H1 (cell line): ENCODE results near the gene BCAM. TPM values are rescaled to one million over a fixed set of nuclear protein-coding genes. Genes with fewer than 3 reads are reported as not detected.

ENCODE experiments used
- CTCF ChIA-PET: fragments of 300-600 bp; sonication (Branson Sonifier 250); formaldehyde crosslinking; loops from one replicate; lab custom pipeline; 2021; ENCODE audit not compliant: partially characterized antibody; lab: Charles Lee
- POLR2A ChIA-PET: fragments of 300-600 bp; sonication (Branson Sonifier 250); formaldehyde crosslinking; loops from one replicate; lab custom pipeline; 2021; ENCODE audit warnings: inconsistent platforms; ENCODE audit not compliant: partially characterized antibody; lab: Charles Lee
- DNase-seq, 2 experiments: peaks; one replicate each; pipeline versions ENCODE4 v3.0.0 to v3.0.0-alpha.2; 2010 to 2022; ENCODE audit warnings: low spot score in 2 of 2, low read depth in 1 of 2, mixed read lengths in 1 of 2
- FAIRE-seq: peaks from 2 replicates; lab custom pipeline; 2011; peaks lifted over from hg19 to GRCh38; lab: Jason Lieb, UNC
- H2AFZ ChIP-seq: 2 replicates; pipeline ENCODE4 v1.8.1; 2012; ENCODE audit warnings: low read length, inconsistent platforms
- H2AK5ac ChIP-seq: 2 replicates; pipeline ENCODE4 v1.6.1; 2013; ENCODE audit warnings: low read depth, low read length
- H2BK120ac ChIP-seq: replicated peaks from 2 replicates; pipeline ENCODE3; 2013; ENCODE audit warnings: low read depth, low read length, inconsistent platforms
- H2BK12ac ChIP-seq: 2 replicates; pipeline ENCODE4 v1.6.1; 2013; ENCODE audit warnings: low read depth, low read length
- H2BK15ac ChIP-seq: 2 replicates; pipeline ENCODE4 v1.6.1; 2013; ENCODE audit warnings: low read length
- H2BK20ac ChIP-seq: 2 replicates; pipeline ENCODE4 v1.6.1; 2013; ENCODE audit warnings: low read length
- H2BK5ac ChIP-seq: 2 replicates; pipeline ENCODE4 v1.6.1; 2013; ENCODE audit warnings: low read depth, low read length
- H3K14ac ChIP-seq: 2 replicates; pipeline ENCODE4 v1.6.1; 2013; ENCODE audit warnings: inconsistent platforms; ENCODE audit not compliant: insufficient read length
- H3K18ac ChIP-seq: 2 replicates; pipeline ENCODE4 v1.6.1; 2013; ENCODE audit warnings: low read length; ENCODE audit errors: extremely low read depth
- H3K23ac ChIP-seq: 2 replicates; pipeline ENCODE4 v1.6.1; 2013; ENCODE audit warnings: inconsistent platforms; ENCODE audit not compliant: insufficient read length
- H3K23me2 ChIP-seq: 2 replicates; pipeline ENCODE4 v1.6.1; 2013; ENCODE audit warnings: low read depth, low read length
- H3K27ac ChIP-seq: 2 replicates; pipeline ENCODE4 v1.6.1; 2011; ENCODE audit warnings: low read depth, low read length, inconsistent platforms
- H3K27me3 ChIP-seq, 4 experiments: replicated peaks in 1 of 4; 1 replicate in 1 of 4; 2 replicates in 3 of 4; pipeline versions ENCODE4 v1.6.1 to v1.8.1; 2011 to 2013; ENCODE audit warnings: low read length in 3 of 4, mild to moderate bottlenecking in 3 of 4, inconsistent platforms in 2 of 4, mixed read lengths in 2 of 4, moderate library complexity in 1 of 4; ENCODE audit not compliant: control insufficient read depth in 3 of 4, insufficient read depth in 3 of 4; ENCODE audit errors: extremely low read depth in 1 of 4
- H3K36me3 ChIP-seq, 4 experiments: 2 replicates each; pipeline versions ENCODE4 v1.6.1 to v1.8.1; 2011 to 2013; ENCODE audit warnings: mild to moderate bottlenecking in 4 of 4, low read length in 3 of 4, moderate library complexity in 2 of 4, control low read depth in 1 of 4, inconsistent platforms in 1 of 4; ENCODE audit not compliant: insufficient read depth in 4 of 4, control insufficient read depth in 2 of 4
- H3K4ac ChIP-seq: replicated peaks from 2 replicates; pipeline ENCODE3; 2013; ENCODE audit warnings: low read length, low read depth, mixed read lengths, inconsistent platforms; ENCODE audit not compliant: insufficient read length
- H3K4me1 ChIP-seq, 4 experiments: replicated peaks in 1 of 4; 1 replicate in 1 of 4; 2 replicates in 3 of 4; pipeline versions ENCODE4 v1.6.1 to v1.8.1; 2011 to 2013; ENCODE audit warnings: low read length in 3 of 4, inconsistent platforms in 2 of 4, mixed read lengths in 1 of 4; ENCODE audit not compliant: insufficient read depth in 4 of 4, control insufficient read depth in 3 of 4
- H3K4me2 ChIP-seq, 2 experiments: 2 replicates each; pipeline versions ENCODE4 v1.6.1 to v1.8.1; 2011 to 2013; ENCODE audit warnings: low read depth in 2 of 2, low read length in 2 of 2, control low read depth in 1 of 2, inconsistent platforms in 1 of 2, mild to moderate bottlenecking in 1 of 2; ENCODE audit not compliant: insufficient read depth in 1 of 2
- H3K4me3 ChIP-seq, 4 experiments: fragments of 200-600, 300-600 bp in 1 of 4; sonication (generic), shearing (Covaris generic), sonication (Bioruptor Twin) in 1 of 4; 2 replicates each; pipeline versions ENCODE4 v1.5.1 to v1.8.1; 2011 to 2016; ENCODE audit warnings: low read length in 4 of 4, low read depth in 3 of 4, control low read depth in 2 of 4, inconsistent platforms in 2 of 4, mild to moderate bottlenecking in 2 of 4, mixed read lengths in 1 of 4, moderate library complexity in 1 of 4; ENCODE audit not compliant: insufficient read depth in 2 of 4; ENCODE audit errors: extremely low read depth in 1 of 4
- H3K56ac ChIP-seq: replicated peaks from 2 replicates; pipeline ENCODE3; 2013; ENCODE audit warnings: low read depth, mild to moderate bottlenecking, mixed read lengths, low read length, inconsistent platforms; ENCODE audit not compliant: insufficient read length
- H3K79me1 ChIP-seq: 2 replicates; pipeline ENCODE4 v1.6.1; 2013; ENCODE audit warnings: low read depth, low read length, control low read depth
- H3K79me2 ChIP-seq, 2 experiments: 2 replicates each; pipeline versions ENCODE4 v1.6.1 to v1.8.1; 2012 to 2013; ENCODE audit warnings: low read length in 2 of 2, mild to moderate bottlenecking in 2 of 2, inconsistent platforms in 1 of 2; ENCODE audit not compliant: insufficient read depth in 2 of 2, control insufficient read depth in 1 of 2
- H3K9ac ChIP-seq, 4 experiments: replicated peaks in 1 of 4; 1 replicate in 1 of 4; 2 replicates in 3 of 4; pipeline versions ENCODE4 v1.6.1 to v1.8.1; 2011 to 2013; ENCODE audit warnings: low read depth in 3 of 4, low read length in 3 of 4, control low read depth in 2 of 4, mild to moderate bottlenecking in 2 of 4, moderate library complexity in 2 of 4, inconsistent platforms in 1 of 4; ENCODE audit errors: extremely low read depth in 1 of 4
- H3K9me3 ChIP-seq, 2 experiments: 2 replicates each; pipeline versions ENCODE4 v1.6.1 to v1.8.1; 2012 to 2013; ENCODE audit warnings: mild to moderate bottlenecking in 2 of 2, moderate library complexity in 2 of 2, control low read depth in 1 of 2, inconsistent platforms in 1 of 2, low read depth in 1 of 2, low read length in 1 of 2, mixed read lengths in 1 of 2; ENCODE audit not compliant: insufficient read depth in 2 of 2
- H4K20me1 ChIP-seq, 2 experiments: replicated peaks in 1 of 2; 2 replicates each; pipeline versions ENCODE3 to v1.8.1; 2011 to 2013; ENCODE audit warnings: inconsistent platforms in 2 of 2, low read length in 2 of 2, mild to moderate bottlenecking in 1 of 2; ENCODE audit not compliant: insufficient read depth in 2 of 2, control insufficient read depth in 1 of 2
- H4K5ac ChIP-seq: 2 replicates; pipeline ENCODE4 v1.6.1; 2013; ENCODE audit warnings: low read length, low read depth, mixed read lengths, inconsistent platforms; ENCODE audit not compliant: insufficient read length
- H4K8ac ChIP-seq: 2 replicates; pipeline ENCODE4 v1.8.0; 2013; ENCODE audit warnings: mild to moderate bottlenecking, moderate library complexity, low read length, inconsistent platforms; ENCODE audit not compliant: insufficient read depth; ENCODE audit errors: extremely low read depth
- H4K91ac ChIP-seq: replicated peaks from 2 replicates; pipeline ENCODE3; 2013; ENCODE audit warnings: low read length, mixed read lengths, inconsistent platforms; ENCODE audit not compliant: insufficient read length
- BACH1 ChIP-seq: IDR thresholded peaks from 2 replicates; pipeline ENCODE4 v1.6.1; 2012; ENCODE audit warnings: low read length, improper control_type of control experiment
- CBX5 ChIP-seq: fragments of 300-800, 300-1000 bp; sonication (generic); IDR thresholded peaks from 2 replicates; pipeline ENCODE4 v1.7.1; 2016; ENCODE audit warnings: antibody characterized with exemption, low read length, low read depth
- FOSL1 ChIP-seq: IDR thresholded peaks from 2 replicates; pipeline ENCODE4 v1.6.1; 2011; ENCODE audit warnings: mild to moderate bottlenecking, low read depth, low read length, moderate library complexity; ENCODE audit not compliant: insufficient read depth
- GTF2F1 ChIP-seq: IDR thresholded peaks from 2 replicates; pipeline ENCODE4 v1.6.1; 2012; ENCODE audit warnings: low read depth, low read length, improper control_type of control experiment, borderline replicate concordance
- JUND ChIP-seq: IDR thresholded peaks from 2 replicates; pipeline ENCODE4 v1.6.1; 2011; ENCODE audit warnings: mild to moderate bottlenecking, improper control_type of control experiment, low read length
- KDM1A ChIP-seq: fragments of 200-600, 300-600 bp; sonication (generic); IDR thresholded peaks from 2 replicates; pipeline ENCODE4 v1.7.1; 2016; ENCODE audit warnings: mild to moderate bottlenecking, low read length, borderline replicate concordance
- NANOG ChIP-seq: IDR thresholded peaks from 2 replicates; pipeline ENCODE4 v1.6.1; 2011; ENCODE audit warnings: low read length, low read depth, mild to moderate bottlenecking, inconsistent platforms; ENCODE audit not compliant: insufficient read depth, poor library complexity, severe bottlenecking
- POLR2A ChIP-seq, 2 experiments: IDR thresholded peaks; 1 replicate in 1 of 2; 2 replicates in 1 of 2; pipeline ENCODE4 v1.6.1; 2011; ENCODE audit warnings: low read depth in 2 of 2, low read length in 2 of 2, mild to moderate bottlenecking in 2 of 2; ENCODE audit errors: control extremely low read depth in 1 of 2
- SIN3A ChIP-seq, 2 experiments: IDR thresholded peaks in 1 of 2; conservative IDR thresholded peaks in 1 of 2; 2 replicates each; pipeline ENCODE4 v1.6.1; 2011 to 2012; ENCODE audit warnings: low read length in 2 of 2, improper control_type of control experiment in 1 of 2, low read depth in 1 of 2, mild to moderate bottlenecking in 1 of 2
- SUZ12 ChIP-seq: fragments of 200-600 bp; sonication (generic); IDR thresholded peaks from 2 replicates; pipeline ENCODE4 v1.6.1; 2012; ENCODE audit warnings: mild to moderate bottlenecking, inconsistent platforms, low read length, moderate library complexity, mixed read lengths
- WGBS, 2 experiments: shearing (Covaris generic) in 1 of 2; methylation state at CpG; one replicate each; pipeline versions ENCODE4 v1.1.6 to v1.1.7; 2013 to 2015; ENCODE audit warnings: low lambda C conversion rate in 2 of 2, mixed read lengths in 2 of 2, inconsistent platforms in 1 of 2, low coverage in 1 of 2, missing lambda C conversion rate in 1 of 2; ENCODE audit not compliant: insufficient replicate concordance in 2 of 2, insufficient coverage in 1 of 2, insufficient read length in 1 of 2; ENCODE audit errors: extremely low coverage in 1 of 2, missing lambda C conversion rate in 1 of 2; 5-methylcytosine and 5-hydroxymethylcytosine counted together
- polyA plus RNA-seq, 7 experiments: library from polyadenylated mRNA; depleted of rRNA in 3 of 7; stranded (reverse) in 5 of 7; unstranded in 2 of 7; fragments of >200 nt in 5 of 7; fragments of 200-250 nt in 2 of 7; gene quantifications; 1 replicate in 5 of 7; 2 replicates in 1 of 7; 4 replicates in 1 of 7; pipeline versions ENCODE4 v1.2.1 to v1.2.3, GENCODE V29; 2011 to 2013; ENCODE audit warnings: missing spikeins in 2 of 7, mixed read lengths in 2 of 7
- total RNA-seq: library from RNA; stranded (reverse); fragmentation: NEBNext Ultra II Directional; extraction: Animal tissue kit (Norgen Biotek cat#: 25700); gene quantifications from 2 replicates; pipeline ENCODE4 v1.2.1, GENCODE V29; 2021
- TF ChIP-seq, protein P1 (sequence below): IDR thresholded peaks from 2 replicates; pipeline ENCODE4 v1.6.1; 2011; ENCODE audit warnings: low read length, improper control_type of control experiment
- TF ChIP-seq, protein P2 (sequence below): IDR thresholded peaks from 2 replicates; pipeline ENCODE4 v1.6.1; 2011; ENCODE audit warnings: low read depth, mild to moderate bottlenecking, low read length; ENCODE audit not compliant: insufficient read depth

BCAM gene
- total and polyA plus RNA-seq, 2 of the 8 experiments (the other 6 are each of a cell fraction or from before 2014, with no cell fraction given): 32.5 to 81.4 TPM

DNA sequence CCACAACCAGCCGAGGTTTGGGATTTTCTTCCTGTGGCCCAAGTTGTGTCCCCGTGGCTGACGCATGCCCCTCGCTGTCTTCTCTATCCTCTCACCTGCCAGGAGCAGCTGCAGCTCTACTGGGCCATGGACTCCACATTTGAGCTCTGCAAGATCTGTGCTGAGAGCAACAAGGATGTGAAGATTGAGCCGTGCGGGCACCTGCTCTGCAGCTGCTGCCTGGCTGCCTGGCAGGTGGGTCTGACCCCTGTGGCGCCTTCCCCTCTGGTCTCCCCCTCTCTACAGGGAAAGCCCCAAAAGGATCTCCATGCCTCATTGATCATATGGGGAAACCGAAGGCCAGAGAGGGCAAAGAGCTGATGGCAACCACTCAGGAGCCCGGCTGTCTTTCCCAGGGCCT is 16.6 kb upstream of the BCAM start:
- Histone ChIP-seq H3K9ac (no peak overlapping the region), H3K27ac (no peak overlapping the region), H4K91ac (no peak overlapping the region), H3K23ac (no peak overlapping the region), H4K5ac (no peak overlapping the region), H2BK12ac (no peak overlapping the region), H3K79me1 (no peaks in the 10 kb centered on the region), H3K4me1 (peaks cover 2 to 5% (median 4%) of the 10 kb centered on the region in 4 experiments; a peak in 5 of 7 replicates), H3K36me3 (peaks cover 2 to 23% (median 12%) of the 10 kb centered on the region in 4 experiments; a peak in 7 of 8 replicates), H3K18ac (no peak overlapping the region), H3K27me3 (no peaks in the 10 kb centered on the region), H3K9me3 (no peaks in the 10 kb centered on the region), H3K79me2 (no peaks in the 10 kb centered on the region), H3K56ac (no peak overlapping the region), H2BK15ac (no peak overlapping the region), H3K4me2 (no peak overlapping the region), H3K4me3 (no peak overlapping the region), H3K23me2 (0 out of 2 replicates have a peak, but pooled peaks cover 1% of the 10 kb centered on the region), H4K20me1 (no peaks in the 10 kb centered on the region), H3K14ac (no peak overlapping the region), H2BK20ac (no peak overlapping the region), H3K4ac (no peak overlapping the region), H2BK120ac (no peak overlapping the region), H4K8ac (no peak overlapping the region), H2AK5ac (no peak overlapping the region), H2AFZ (no peak overlapping the region), H2BK5ac (no peak overlapping the region)
- ChIA-PET CTCF (interaction anchor here (0.6 to 9.2 kb wide), 8 partner anchors 9 to 103 kb away, joined by 3 to 80 read pairs (median 6); partner anchors contain the start of gene NECTIN2), POLR2A (interaction anchor here (1.6 to 4.9 kb wide), 2 partner anchors 12 to 17 kb away, joined by 7 to 30 read pairs; partner anchors contain the start of gene BCAM)
- FAIRE-seq (no peak), DNase-seq (no peak)
- 95% methylated on average over 5 of the region's 9 CpGs; no CpG with 5 or more reads in 1 of the 2 experiments for WGBS, 2 experiments
- TF ChIP-seq SUZ12 (no peak), GTF2F1 (no peak), JUND (no peak), BACH1 (no peak), POLR2A (IDR thresholded peaks at IDR 0.05; ENCODE audit: control extremely low read depth in 1 of 2, low read depth in 2 of 2, low read length in 2 of 2) (no peak), FOSL1 (no peak), KDM1A (no peak), NANOG (no peak), SIN3A (conservative IDR thresholded peaks at IDR 0.05 in 1 of 2, IDR thresholded peaks at IDR 0.05 in 1 of 2; ENCODE audit: low read depth in 1 of 2, low read length in 2 of 2) (no peak), CBX5 (no peak)
- TF ChIP-seq, protein P1, sequence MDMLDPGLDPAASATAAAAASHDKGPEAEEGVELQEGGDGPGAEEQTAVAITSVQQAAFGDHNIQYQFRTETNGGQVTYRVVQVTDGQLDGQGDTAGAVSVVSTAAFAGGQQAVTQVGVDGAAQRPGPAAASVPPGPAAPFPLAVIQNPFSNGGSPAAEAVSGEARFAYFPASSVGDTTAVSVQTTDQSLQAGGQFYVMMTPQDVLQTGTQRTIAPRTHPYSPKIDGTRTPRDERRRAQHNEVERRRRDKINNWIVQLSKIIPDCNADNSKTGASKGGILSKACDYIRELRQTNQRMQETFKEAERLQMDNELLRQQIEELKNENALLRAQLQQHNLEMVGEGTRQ: no peak
- TF ChIP-seq, protein P2, sequence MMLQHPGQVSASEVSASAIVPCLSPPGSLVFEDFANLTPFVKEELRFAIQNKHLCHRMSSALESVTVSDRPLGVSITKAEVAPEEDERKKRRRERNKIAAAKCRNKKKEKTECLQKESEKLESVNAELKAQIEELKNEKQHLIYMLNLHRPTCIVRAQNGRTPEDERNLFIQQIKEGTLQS: no peak
